Sigmoid colon (tissue), 4 donors: ENCODE results near the gene F2R.
"Not testable (repeated sequence)": the region's sequence is repeated elsewhere in the genome, so short reads cannot be mapped to it uniquely, and the experiment has no call there.

Experiments used
- EP300 ChIP-seq, 4 donors: sonication (generic); formaldehyde crosslinking; IDR thresholded peaks; one replicate each; pipeline ENCODE4 v1.6.1; 2017; ENCODE audit warnings: antibody characterized with exemption in 4 of 4
- POLR2A ChIP-seq, 2 donors: fragments of 450-650 bp; IDR thresholded peaks; one replicate each; pipeline ENCODE4 v1.6.1; 2016; ENCODE audit warnings: antibody characterized with exemption in 2 of 2, mild to moderate bottlenecking in 2 of 2, moderate library complexity in 2 of 2
- POLR2AphosphoS5 ChIP-seq, 4 donors: sonication (generic); formaldehyde crosslinking; IDR thresholded peaks; one replicate each; pipeline ENCODE4 v1.6.1; 2017; ENCODE audit warnings: antibody characterized with exemption in 4 of 4
- TF ChIP-seq, protein P1 (sequence below), 4 experiments: fragments of 450-650 bp in 3 of 4; fragments of 200-600 bp in 1 of 4; IDR thresholded peaks; one replicate each; pipeline ENCODE4 v1.5.1; 2016 to 2019; ENCODE audit warnings: antibody characterized with exemption in 4 of 4, mild to moderate bottlenecking in 3 of 4, moderate library complexity in 2 of 4

DNA sequence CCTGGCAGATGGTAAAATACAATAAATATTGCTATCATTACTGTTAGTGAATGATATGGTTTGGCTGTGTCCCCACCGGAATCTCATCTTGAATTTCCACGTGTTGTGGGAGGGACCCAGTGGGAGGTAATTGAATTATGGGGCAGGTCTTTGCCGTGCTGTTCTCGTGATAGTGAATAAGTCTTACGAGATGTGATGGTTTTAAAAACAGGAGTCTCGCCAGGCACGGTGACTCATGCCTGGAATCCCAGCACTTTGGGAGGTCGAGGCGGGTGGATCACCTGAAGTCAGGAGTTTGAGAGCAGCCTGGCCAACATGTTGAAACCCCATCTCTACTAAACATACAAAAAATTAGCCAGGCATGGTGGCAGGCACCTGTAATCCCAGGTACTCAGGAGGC lies 45.2 kb downstream of the F2R start:
- TF ChIP-seq, protein P1, sequence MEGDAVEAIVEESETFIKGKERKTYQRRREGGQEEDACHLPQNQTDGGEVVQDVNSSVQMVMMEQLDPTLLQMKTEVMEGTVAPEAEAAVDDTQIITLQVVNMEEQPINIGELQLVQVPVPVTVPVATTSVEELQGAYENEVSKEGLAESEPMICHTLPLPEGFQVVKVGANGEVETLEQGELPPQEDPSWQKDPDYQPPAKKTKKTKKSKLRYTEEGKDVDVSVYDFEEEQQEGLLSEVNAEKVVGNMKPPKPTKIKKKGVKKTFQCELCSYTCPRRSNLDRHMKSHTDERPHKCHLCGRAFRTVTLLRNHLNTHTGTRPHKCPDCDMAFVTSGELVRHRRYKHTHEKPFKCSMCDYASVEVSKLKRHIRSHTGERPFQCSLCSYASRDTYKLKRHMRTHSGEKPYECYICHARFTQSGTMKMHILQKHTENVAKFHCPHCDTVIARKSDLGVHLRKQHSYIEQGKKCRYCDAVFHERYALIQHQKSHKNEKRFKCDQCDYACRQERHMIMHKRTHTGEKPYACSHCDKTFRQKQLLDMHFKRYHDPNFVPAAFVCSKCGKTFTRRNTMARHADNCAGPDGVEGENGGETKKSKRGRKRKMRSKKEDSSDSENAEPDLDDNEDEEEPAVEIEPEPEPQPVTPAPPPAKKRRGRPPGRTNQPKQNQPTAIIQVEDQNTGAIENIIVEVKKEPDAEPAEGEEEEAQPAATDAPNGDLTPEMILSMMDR (IDR thresholded peaks at IDR 0.05): not testable (repeated sequence)
- not testable (repeated sequence) for TF ChIP-seq POLR2AphosphoS5, POLR2A, EP300 (IDR thresholded peaks at IDR 0.05)
